MM.1S (cell line): ENCODE results near the gene PSMC5.

Experiments used
- DNase-seq: peaks from one replicate; pipeline ENCODE4 v3.0.0-alpha.2; 2015
- H2AFZ ChIP-seq: fragments of 300-600 bp; sonication (generic); 2 replicates; pipeline ENCODE4 v1.6.0; 2016; ENCODE audit warnings: antibody characterized with exemption, low read length
- H3F3A ChIP-seq: fragments of 300-600 bp; sonication (generic); 2 replicates; pipeline ENCODE4 v1.6.1; 2016; ENCODE audit warnings: mild to moderate bottlenecking, antibody characterized with exemption, low read length, moderate library complexity, mixed read lengths; ENCODE audit not compliant: insufficient read depth
- H3K27ac ChIP-seq: fragments of 300-600 bp; sonication (generic); 2 replicates; pipeline ENCODE4 v1.5.1; 2016; ENCODE audit warnings: mild to moderate bottlenecking, low read length
- H3K27me3 ChIP-seq: fragments of 300-600 bp; sonication (generic); replicated peaks from 2 replicates; pipeline ENCODE4 v1.6.0; 2016; ENCODE audit warnings: low read length; ENCODE audit not compliant: insufficient read depth
- H3K36me3 ChIP-seq: fragments of 300-600 bp; sonication (generic); replicated peaks from 2 replicates; pipeline ENCODE4 v1.6.1; 2016; ENCODE audit warnings: mild to moderate bottlenecking, low read length, mixed read lengths; ENCODE audit not compliant: insufficient read depth
- H3K4me1 ChIP-seq: fragments of 300-600 bp; sonication (generic); 2 replicates; pipeline ENCODE4 v1.6.1; 2016; ENCODE audit warnings: low read length, mixed read lengths
- H3K4me2 ChIP-seq: fragments of 300-600 bp; sonication (generic); 2 replicates; pipeline ENCODE4 v1.6.0; 2016; ENCODE audit warnings: low read depth, low read length
- H3K4me3 ChIP-seq: fragments of 300-600 bp; sonication (generic); 2 replicates; pipeline ENCODE4 v1.5.1; 2016; ENCODE audit warnings: low read length, mixed read lengths
- H3K79me2 ChIP-seq: fragments of 300-600 bp; sonication (generic); 2 replicates; pipeline ENCODE4 v1.6.1; 2016; ENCODE audit warnings: mixed run types, low read length, mixed read lengths
- H3K9ac ChIP-seq: fragments of 300-600 bp; sonication (generic); 2 replicates; pipeline ENCODE4 v1.6.1; 2016; ENCODE audit warnings: low read length, mixed read lengths
- H3K9me2 ChIP-seq: fragments of 300-600 bp; sonication (generic); replicated peaks from 2 replicates; pipeline ENCODE4 v1.6.1; 2016; ENCODE audit warnings: mild to moderate bottlenecking, low read length, mixed read lengths; ENCODE audit not compliant: insufficient read depth
- H3K9me3 ChIP-seq: fragments of 300-600 bp; sonication (generic); replicated peaks from 2 replicates; pipeline ENCODE4 v1.6.1; 2016; ENCODE audit warnings: mild to moderate bottlenecking, low read length, mixed read lengths; ENCODE audit not compliant: insufficient read depth
- H4K20me1 ChIP-seq: fragments of 300-600 bp; sonication (generic); 2 replicates; pipeline ENCODE4 v1.6.1; 2016; ENCODE audit warnings: mild to moderate bottlenecking, low read length, moderate library complexity, mixed read lengths; ENCODE audit not compliant: insufficient read depth
- EZH2 ChIP-seq: fragments of 300-600 bp; sonication (generic); optimal IDR thresholded peaks from 2 replicates; pipeline ENCODE3; 2017; ENCODE audit warnings: low read depth, mild to moderate bottlenecking, antibody characterized with exemption, low read length, mixed read lengths
- EZH2phosphoT487 ChIP-seq: fragments of 300-600 bp; sonication (generic); IDR thresholded peaks from 2 replicates; pipeline ENCODE4 v1.6.1; 2018; ENCODE audit warnings: antibody characterized with exemption, low read length
- TF ChIP-seq, protein P1 (sequence below): fragments of 300-600 bp; sonication (generic); IDR thresholded peaks from 2 replicates; pipeline ENCODE4 v1.5.1; 2016; ENCODE audit warnings: antibody characterized with exemption, low read length, mixed read lengths

The PSMC5 gene

DNA sequence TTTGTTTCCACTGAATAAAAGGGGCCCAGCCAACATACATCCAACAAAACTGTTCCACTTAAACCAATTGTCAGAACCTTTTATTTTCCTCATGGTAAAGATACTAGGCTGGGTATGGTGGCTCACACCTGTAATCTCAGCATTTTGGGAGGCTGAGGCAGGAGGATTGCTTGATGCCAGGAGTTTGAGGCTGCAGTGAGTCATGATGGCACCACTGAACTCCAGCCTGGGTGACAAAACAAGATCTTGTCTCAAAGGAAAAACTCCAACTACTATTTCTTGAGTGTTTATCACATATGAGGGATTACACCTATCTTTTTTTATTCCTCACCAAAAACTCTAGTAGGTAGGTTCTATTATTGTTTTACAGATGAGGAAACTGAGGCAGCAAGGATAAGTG lies 4.7 kb upstream of the PSMC5 start:
- TF ChIP-seq EZH2phosphoT487: no peak
- TF ChIP-seq, protein P1, sequence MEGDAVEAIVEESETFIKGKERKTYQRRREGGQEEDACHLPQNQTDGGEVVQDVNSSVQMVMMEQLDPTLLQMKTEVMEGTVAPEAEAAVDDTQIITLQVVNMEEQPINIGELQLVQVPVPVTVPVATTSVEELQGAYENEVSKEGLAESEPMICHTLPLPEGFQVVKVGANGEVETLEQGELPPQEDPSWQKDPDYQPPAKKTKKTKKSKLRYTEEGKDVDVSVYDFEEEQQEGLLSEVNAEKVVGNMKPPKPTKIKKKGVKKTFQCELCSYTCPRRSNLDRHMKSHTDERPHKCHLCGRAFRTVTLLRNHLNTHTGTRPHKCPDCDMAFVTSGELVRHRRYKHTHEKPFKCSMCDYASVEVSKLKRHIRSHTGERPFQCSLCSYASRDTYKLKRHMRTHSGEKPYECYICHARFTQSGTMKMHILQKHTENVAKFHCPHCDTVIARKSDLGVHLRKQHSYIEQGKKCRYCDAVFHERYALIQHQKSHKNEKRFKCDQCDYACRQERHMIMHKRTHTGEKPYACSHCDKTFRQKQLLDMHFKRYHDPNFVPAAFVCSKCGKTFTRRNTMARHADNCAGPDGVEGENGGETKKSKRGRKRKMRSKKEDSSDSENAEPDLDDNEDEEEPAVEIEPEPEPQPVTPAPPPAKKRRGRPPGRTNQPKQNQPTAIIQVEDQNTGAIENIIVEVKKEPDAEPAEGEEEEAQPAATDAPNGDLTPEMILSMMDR: no peak
- no peak for TF ChIP-seq EZH2
- H3K27me3 ChIP-seq: no peaks in the 10 kb centered on the region
- peaks cover 49% of the 10 kb centered on the region for H3K79me2 ChIP-seq
- H3K4me1 ChIP-seq: peaks cover 6% of the 10 kb centered on the region; the same call in 1 of the 2 replicates
- no peak overlapping the region for H3K4me3 ChIP-seq
- H3K9me2 ChIP-seq: no peaks in the 10 kb centered on the region
- no peak for DNase-seq
- no peak overlapping the region for H3K4me2 ChIP-seq
- H3K9ac ChIP-seq: no peak overlapping the region
- H3K9me3 ChIP-seq: no peaks in the 10 kb centered on the region
- no peak overlapping the region for H3K27ac ChIP-seq
- peaks cover 14% of the 10 kb centered on the region; the same call in 1 of the 2 replicates for H3K36me3 ChIP-seq
- peaks cover 7% of the 10 kb centered on the region; the same call in 1 of the 2 replicates for H3F3A ChIP-seq
- H4K20me1 ChIP-seq: no peaks in the 10 kb centered on the region
- no peak overlapping the region for H2AFZ ChIP-seq

DNA sequence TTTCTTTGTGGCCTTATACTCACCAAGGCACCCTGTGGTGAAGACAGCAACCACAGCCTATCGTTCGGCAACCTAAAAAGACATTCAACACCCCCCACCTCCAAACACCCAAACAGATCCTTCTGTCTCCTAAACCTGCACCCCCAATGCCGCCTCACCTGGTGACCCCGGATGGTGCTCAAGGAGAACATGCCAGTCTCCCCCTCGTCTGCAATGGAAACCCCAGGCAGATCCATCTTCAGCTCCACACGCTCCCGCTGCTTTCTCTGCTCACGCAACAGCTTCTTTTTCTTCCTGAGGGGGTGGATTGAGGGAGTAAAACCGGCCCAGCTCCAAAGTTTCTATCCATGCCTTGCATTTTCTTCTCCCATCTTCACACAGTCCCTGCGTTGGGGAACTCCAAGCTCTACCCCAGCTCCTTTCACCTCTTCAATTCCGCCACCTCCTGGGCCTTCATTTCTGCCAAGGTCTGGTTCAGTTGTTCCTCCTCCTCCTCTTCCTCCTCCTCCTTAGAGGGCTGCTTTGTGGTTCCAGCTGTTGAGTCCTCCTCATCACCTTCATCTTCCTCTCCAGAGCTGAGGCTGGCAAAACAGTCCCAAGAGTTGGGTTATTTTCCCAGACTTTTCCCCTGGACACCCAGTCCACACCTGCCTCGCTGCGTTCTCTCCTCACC lies 3.4 kb upstream of the PSMC5 start:
- peaks cover 52% of the 10 kb centered on the region for H3K79me2 ChIP-seq
- H3K36me3 ChIP-seq: peaks cover 6% of the 10 kb centered on the region; the same call in 1 of the 2 replicates
- H4K20me1 ChIP-seq: no peaks in the 10 kb centered on the region

DNA sequence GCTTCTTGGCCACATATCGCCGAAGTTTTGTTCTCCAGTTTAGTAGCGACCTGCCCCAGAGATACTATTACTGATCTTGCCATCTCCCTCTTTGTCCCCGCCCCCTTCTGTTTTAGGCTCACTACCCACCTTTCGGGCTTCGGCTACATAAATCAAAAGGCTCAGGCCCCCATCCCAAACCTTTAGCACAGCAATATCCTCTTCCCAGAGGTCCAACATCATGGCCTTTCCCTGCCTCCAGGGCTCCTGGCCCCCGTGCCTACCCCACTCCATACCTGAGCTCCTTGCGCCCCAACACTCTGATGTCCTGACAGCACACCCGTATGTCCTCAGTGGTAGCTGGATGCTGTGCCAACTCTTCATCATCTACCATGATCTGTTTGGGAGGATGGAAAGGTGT lies 2.9 kb upstream of the PSMC5 start:
- Histone ChIP-seq H3K4me1 (peaks cover 15% of the 10 kb centered on the region), H3K9me2 (no peaks in the 10 kb centered on the region), H2AFZ (no peak overlapping the region), H3K4me3 (no peak overlapping the region), H3K27me3 (no peaks in the 10 kb centered on the region), H3K36me3 (peaks cover 5% of the 10 kb centered on the region; the same call in 1 of the 2 replicates), H3K9me3 (no peaks in the 10 kb centered on the region), H3K9ac (no peak overlapping the region), H3K4me2 (no peak overlapping the region), H3K27ac (no peak overlapping the region), H4K20me1 (no peaks in the 10 kb centered on the region), H3K79me2 (peaks cover 57% of the 10 kb centered on the region), H3F3A (no peaks in the 10 kb centered on the region; the same call in 1 of the 2 replicates)
- no peak for DNase-seq
- TF ChIP-seq EZH2phosphoT487 (no peak), EZH2 (no peak)
- TF ChIP-seq, protein P1: no peak

More for the DNA sequence above, 3.4 kb upstream of the PSMC5 start:
- H3K9me2 ChIP-seq: no peaks in the 10 kb centered on the region
- no peaks in the 10 kb centered on the region for H3K27me3 ChIP-seq
- no peak for DNase-seq
- H3K9ac ChIP-seq: no peak overlapping the region
- H3K4me2 ChIP-seq: no peak overlapping the region
- H3K9me3 ChIP-seq: no peaks in the 10 kb centered on the region
- H3K4me3 ChIP-seq: no peak overlapping the region
- no peak overlapping the region for H2AFZ ChIP-seq
- H3F3A ChIP-seq: no peaks in the 10 kb centered on the region; the same call in 1 of the 2 replicates
- H3K4me1 ChIP-seq: peaks cover 10% of the 10 kb centered on the region
- no peak for TF ChIP-seq EZH2phosphoT487
- TF ChIP-seq, protein P1: no peak
- no peak for TF ChIP-seq EZH2
- no peak overlapping the region for H3K27ac ChIP-seq
